GM21737 (cell line): ENCODE results near the gene MYH10.

Source experiments
- ATAC-seq: cut with Tn5 transposase; IDR thresholded peaks from one replicate; pipeline ENCODE4 v1.9.1; 2021; ENCODE audit warnings: mild to moderate bottlenecking, moderate library complexity; ENCODE audit not compliant: unreplicated experiment

Gene MYH10

GRCh38 chr17:8500609-8501008 lies 129.9 kb downstream of the MYH10 start:
- ATAC-seq, result no peak

- no peak for ATAC-seq
Observed at GRCh38 chr17:8499614-8500013, 130.9 kb downstream of the MYH10 start.

DNA sequence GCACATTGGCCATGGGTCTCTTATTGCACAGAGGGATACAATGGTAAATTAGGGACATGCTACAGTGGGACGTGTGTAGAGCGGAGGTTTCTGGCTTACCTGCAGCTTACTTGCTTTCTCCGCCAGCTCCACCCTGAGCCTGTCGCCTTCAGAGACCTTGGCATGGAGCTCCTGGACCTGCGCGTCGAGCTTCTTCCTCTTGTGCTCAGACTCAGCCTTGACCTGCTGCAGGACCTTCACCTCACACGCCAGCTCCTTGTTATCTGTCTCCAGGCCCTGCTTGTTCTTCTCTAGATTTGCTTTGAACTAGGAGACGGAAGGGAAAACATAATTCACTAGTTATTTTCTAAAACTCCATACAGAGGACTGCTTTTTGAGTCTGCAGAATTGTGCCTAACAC lies 131.4 kb downstream of the MYH10 start:
- ATAC-seq, result no peak

DNA sequence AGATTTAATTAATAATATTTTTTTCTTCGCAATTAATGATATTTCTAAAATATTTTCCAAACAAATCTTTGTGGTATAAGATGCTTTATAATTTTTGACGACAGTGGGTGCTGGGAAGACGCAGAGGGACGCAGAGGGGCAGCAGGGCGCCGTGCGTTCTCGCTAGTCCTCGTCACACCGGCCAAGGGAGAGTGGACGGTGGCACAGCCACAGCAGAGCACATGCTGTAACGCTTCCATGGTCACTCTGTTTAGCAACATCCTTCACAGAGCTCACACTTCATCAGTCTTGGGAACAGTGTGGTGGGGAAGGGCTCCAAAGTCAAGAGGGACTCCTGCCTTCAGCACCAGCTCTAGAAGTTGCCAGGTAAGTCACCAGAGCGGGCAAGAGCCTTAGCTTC lies 134.4 kb downstream of the MYH10 start:
- ATAC-seq, result no peak

DNA sequence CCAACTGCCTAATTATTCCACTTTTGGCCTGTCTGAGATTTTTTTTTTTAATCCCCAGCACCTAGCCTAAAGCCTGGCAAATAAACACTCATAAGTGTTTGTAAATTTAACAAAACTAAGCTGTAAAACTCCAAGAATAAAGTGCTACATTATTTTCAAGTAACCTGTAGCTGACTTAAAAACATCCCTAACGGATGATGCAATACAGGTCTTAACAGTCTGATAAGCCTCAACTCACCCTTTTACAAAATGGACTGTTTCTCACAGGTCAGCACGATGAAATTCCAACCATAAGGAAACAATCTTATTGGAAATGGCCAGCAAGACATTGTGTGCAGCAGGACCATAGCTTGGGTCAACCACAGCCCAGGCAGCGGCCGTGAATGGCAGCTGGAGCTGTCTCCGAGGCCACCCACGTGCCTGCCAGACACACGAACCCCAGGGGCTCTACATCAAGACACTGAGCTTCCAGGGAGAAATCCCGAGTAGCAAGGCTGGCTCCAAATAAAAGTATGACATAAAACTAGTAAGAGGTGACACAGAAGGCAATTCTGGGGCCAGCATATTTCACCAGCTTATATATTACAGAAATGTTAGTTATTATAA lies 135.9 kb downstream of the MYH10 start:
- ATAC-seq, result no peak

- no peak for ATAC-seq
Observed at GRCh38 chr17:8494021-8494420, 136.5 kb downstream of the MYH10 start.

- ATAC-seq, result no peak
Observed at GRCh38 chr17:8492121-8492520, 138.4 kb downstream of the MYH10 start.

GRCh38 chr17:8490256-8491023 lies 140.1 kb downstream of the MYH10 start:
- no peak for ATAC-seq

- ATAC-seq, result no peak
Observed at GRCh38 chr17:8489841-8490240, 140.7 kb downstream of the MYH10 start.

DNA sequence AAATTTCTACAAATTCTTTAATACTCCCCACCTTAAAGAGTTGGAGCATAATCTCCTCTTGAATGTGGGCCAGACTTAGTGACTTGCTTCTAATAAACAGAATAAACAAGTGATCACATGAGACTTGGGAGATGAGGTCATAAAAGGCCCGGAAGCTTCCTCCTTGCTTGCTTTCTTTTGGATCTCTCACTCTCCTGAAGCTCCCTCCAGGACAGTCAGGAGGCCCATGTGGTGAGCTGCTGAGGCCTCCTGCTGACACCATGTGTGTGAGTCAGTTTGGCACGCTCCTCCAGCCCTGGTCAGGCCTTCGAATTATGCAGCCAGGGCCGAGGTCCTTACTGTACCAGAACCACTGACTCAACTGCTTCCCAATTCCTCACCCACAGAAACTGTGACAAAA lies 141.6 kb downstream of the MYH10 start:
- ATAC-seq, result no peak

DNA sequence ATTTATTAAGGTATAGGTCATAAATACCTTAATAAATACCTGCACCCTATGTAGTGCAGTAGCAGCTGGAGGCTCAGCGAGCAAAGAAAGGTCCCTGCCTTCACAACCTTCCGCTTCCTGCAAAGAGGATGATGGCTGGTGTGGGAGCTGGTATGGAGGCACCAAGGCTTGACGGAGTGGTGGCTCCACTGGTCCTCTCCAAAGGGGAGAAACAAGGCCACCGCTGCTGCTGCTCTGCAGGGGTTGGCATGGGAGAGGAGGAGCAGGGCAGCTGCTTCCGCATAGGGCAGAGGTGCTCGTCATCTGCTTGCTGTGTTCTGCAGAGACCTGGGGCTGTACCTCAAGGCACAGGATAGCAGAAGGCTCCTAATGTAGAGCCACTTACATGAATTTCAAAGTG lies 142.0 kb downstream of the MYH10 start:
- no peak for ATAC-seq

GRCh38 chr17:8487743-8488142 lies 142.8 kb downstream of the MYH10 start:
- ATAC-seq, result no peak

GRCh38 chr17:8487130-8487645 lies 143.3 kb downstream of the MYH10 start:
- no peak for ATAC-seq

- no peak for ATAC-seq
Observed at GRCh38 chr17:8485491-8485890, 145.0 kb downstream of the MYH10 start.

- no peak for ATAC-seq
Observed at GRCh38 chr17:8484465-8484864, 146.1 kb downstream of the MYH10 start.

DNA sequence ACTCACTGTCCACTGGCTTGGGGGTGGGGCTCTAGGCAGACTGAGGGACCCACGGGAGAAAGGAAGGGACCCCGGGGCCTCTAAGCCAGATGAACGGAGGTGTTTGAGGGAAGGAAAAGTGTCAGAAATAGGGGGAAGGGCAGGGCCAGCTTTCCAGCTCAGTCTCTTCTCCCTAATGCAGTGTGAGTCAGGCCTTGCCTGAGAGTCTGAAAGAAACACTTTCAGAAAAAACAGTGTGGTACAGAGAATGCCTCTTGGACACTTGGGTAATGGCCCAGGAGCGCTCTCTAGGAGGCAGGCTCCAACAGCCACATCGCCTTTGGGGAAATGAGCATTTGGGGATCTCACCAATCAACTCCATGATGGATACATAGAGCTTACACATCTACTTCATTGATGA lies 148.0 kb downstream of the MYH10 start:
- ATAC-seq, result no peak

GRCh38 chr17:8481703-8482102 lies 148.8 kb downstream of the MYH10 start:
- no peak for ATAC-seq

DNA sequence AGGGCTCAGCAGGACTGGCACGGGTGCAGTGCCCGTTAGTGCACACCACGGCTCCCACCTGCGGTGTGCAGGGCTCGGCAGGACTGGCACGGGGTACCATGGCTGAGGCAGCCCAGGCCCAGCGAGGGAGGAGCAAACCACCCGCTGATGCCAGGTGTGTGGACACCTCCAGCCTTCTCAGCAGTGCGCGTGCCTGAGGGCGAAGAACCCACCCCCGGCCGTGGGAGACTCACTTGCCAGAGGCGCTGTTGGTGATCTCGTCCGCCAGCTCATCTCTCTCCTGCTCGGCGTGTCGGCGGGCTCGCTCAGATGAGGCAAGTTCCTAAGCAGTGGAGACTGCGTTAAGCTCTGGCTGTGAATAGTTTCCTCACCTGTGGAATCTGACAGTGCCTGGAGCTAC lies 149.4 kb downstream of the MYH10 start:
- no peak for ATAC-seq

GRCh38 chr17:8480011-8480976 lies 150.2 kb downstream of the MYH10 start:
- ATAC-seq, result no peak

GRCh38 chr17:8479431-8479947 lies 151.0 kb downstream of the MYH10 start:
- no peak for ATAC-seq
